Smooth muscle cell (in vitro differentiated cells): ENCODE data around the gene CCK. TPM values are rescaled to one million over a fixed set of nuclear protein-coding genes. Genes with fewer than 3 reads are reported as not detected.

Experiments
- DNase-seq: peaks from one replicate; lab custom pipeline; 2025; ENCODE audit not compliant: unreplicated experiment; lab: John Stamatoyannopoulos, UW
- H2AFZ ChIP-seq: fragments of 200-600 bp; sonication (generic); 2 replicates; pipeline ENCODE4 v1.6.0; 2016; ENCODE audit warnings: antibody characterized with exemption, low read depth, mild to moderate bottlenecking
- H3F3A ChIP-seq: fragments of 200-600 bp; sonication (generic); 2 replicates; pipeline ENCODE4 v1.6.0; 2017; ENCODE audit warnings: antibody characterized with exemption, low read depth
- H3K27ac ChIP-seq: fragments of 200-600 bp; sonication (generic); 2 replicates; pipeline ENCODE4 v1.5.1; 2016; ENCODE audit warnings: low read depth, mild to moderate bottlenecking
- H3K27me3 ChIP-seq: fragments of 200-600 bp; sonication (generic); 2 replicates; pipeline ENCODE4 v1.6.1; 2016; ENCODE audit warnings: low read depth, mild to moderate bottlenecking
- H3K36me3 ChIP-seq: fragments of 200-600 bp; sonication (generic); 2 replicates; pipeline ENCODE4 v1.5.1; 2016; ENCODE audit warnings: low read depth
- H3K4me1 ChIP-seq: fragments of 200-600 bp; sonication (generic); 2 replicates; pipeline ENCODE4 v1.5.1; 2016; ENCODE audit warnings: low read depth
- H3K4me2 ChIP-seq: fragments of 200-600 bp; sonication (generic); 2 replicates; pipeline ENCODE4 v1.6.0; 2016; ENCODE audit warnings: mild to moderate bottlenecking
- H3K4me3 ChIP-seq: fragments of 200-600 bp; sonication (generic); 2 replicates; pipeline ENCODE4 v1.5.1; 2016; ENCODE audit warnings: mild to moderate bottlenecking
- H3K79me2 ChIP-seq: fragments of 200-600 bp; sonication (generic); 2 replicates; pipeline ENCODE4 v1.6.0; 2016; ENCODE audit warnings: low read depth, mild to moderate bottlenecking
- H3K9ac ChIP-seq: fragments of 200-600 bp; sonication (generic); 2 replicates; pipeline ENCODE4 v1.6.0; 2016; ENCODE audit warnings: low read depth
- H3K9me3 ChIP-seq: fragments of 200-600 bp; sonication (generic); replicated peaks from 2 replicates; pipeline ENCODE4 v1.5.1; 2016; ENCODE audit warnings: low read depth
- H4K20me1 ChIP-seq: fragments of 200-600 bp; sonication (generic); 2 replicates; pipeline ENCODE4 v1.6.0; 2016; ENCODE audit warnings: low read depth
- CTCF ChIP-seq: fragments of 200-600 bp; sonication (generic); IDR thresholded peaks from 2 replicates; pipeline ENCODE4 v1.5.1; 2017; ENCODE audit warnings: borderline replicate concordance, mild to moderate bottlenecking, antibody characterized with exemption; ENCODE audit not compliant: insufficient read depth, poor library complexity, severe bottlenecking
- WGBS: methylation state at CpG from one replicate; pipeline ENCODE4 v1.1.7; 2016; ENCODE audit warnings: low lambda C conversion rate; 5-methylcytosine and 5-hydroxymethylcytosine counted together
- polyA plus RNA-seq: library from polyadenylated mRNA; unstranded; fragments of >200 nt; fragmentation: Nextera tagmentation; extraction: Ambion mirVana; gene quantifications from 2 replicates; pipeline ENCODE4 v1.2.1, GENCODE V29; 2016
- total RNA-seq: library from RNA; depleted of rRNA; stranded (reverse); fragments of >200 nt; gene quantifications from 2 replicates; pipeline ENCODE4 v1.2.3, GENCODE V29; 2014

CCK gene
- not detected in 2 replicates for total RNA-seq
- polyA plus RNA-seq, result not detected in 2 replicates

GRCh38 chr3:42266085-42266484 lies at the start of gene CCK:
TSS of gene CCK (minus strand) at chr3:42266185. CDS start at chr3:42263630, 2,555 bp downstream.
- Histone ChIP-seq H4K20me1 (no peaks in the 10 kb centered on the region), H3K4me2 (no peak within 1 kb of the TSS), H3K27me3 (peaks cover 63% of the 10 kb centered on the region), H3K9me3 (no peaks in the 10 kb centered on the region), H3K4me3 (no peak within 1 kb of the TSS), H3F3A (no peaks in the 10 kb centered on the region), H2AFZ (no peak within 1 kb of the TSS), H3K9ac (no peak within 1 kb of the TSS), H3K36me3 (no peaks in the 10 kb centered on the region), H3K79me2 (no peaks in the 10 kb centered on the region), H3K4me1 (peaks cover 8% of the 10 kb centered on the region), H3K27ac (no peak within 1 kb of the TSS)
- no peak for DNase-seq
- 89% methylated on average over 16 of the region's 16 CpGs for WGBS
- no peak for TF ChIP-seq CTCF

- Histone ChIP-seq H3K27me3 (no peaks in the 10 kb centered on the region), H3K79me2 (no peaks in the 10 kb centered on the region), H3K4me1 (no peaks in the 10 kb centered on the region), H3K9me3 (peaks cover 7% of the 10 kb centered on the region), H4K20me1 (no peaks in the 10 kb centered on the region), H3K4me3 (no peak overlapping the region), H2AFZ (no peak overlapping the region), H3F3A (no peaks in the 10 kb centered on the region), H3K27ac (no peak overlapping the region), H3K36me3 (no peaks in the 10 kb centered on the region), H3K9ac (no peak overlapping the region), H3K4me2 (no peak overlapping the region)
- WGBS, result 50% methylated on average over 2 of the region's 2 CpGs
- no peak for TF ChIP-seq CTCF
- DNase-seq, result no peak
Observed at GRCh38 chr3:42314411-42314810, 48.4 kb upstream of the CCK start.

GRCh38 chr3:42308651-42309050 lies 42.7 kb upstream of the CCK start:
- Histone ChIP-seq H3K4me2 (no peak overlapping the region), H3K36me3 (no peaks in the 10 kb centered on the region), H3K4me1 (no peaks in the 10 kb centered on the region), H3F3A (no peaks in the 10 kb centered on the region), H3K79me2 (no peaks in the 10 kb centered on the region), H3K27me3 (peaks cover 3% of the 10 kb centered on the region), H2AFZ (no peak overlapping the region), H4K20me1 (no peaks in the 10 kb centered on the region), H3K9me3 (no peaks in the 10 kb centered on the region), H3K4me3 (no peak overlapping the region), H3K27ac (no peak overlapping the region), H3K9ac (no peak overlapping the region)
- DNase-seq, result no peak
- no peak for TF ChIP-seq CTCF
- WGBS, result 67% methylated on average over 1 of the region's 1 CpG

- H3F3A ChIP-seq, result no peaks in the 10 kb centered on the region
- no peak overlapping the region for H2AFZ ChIP-seq
- no peak for DNase-seq
- H3K4me1 ChIP-seq, result no peaks in the 10 kb centered on the region
- no peaks in the 10 kb centered on the region for H4K20me1 ChIP-seq
- no peaks in the 10 kb centered on the region for H3K9me3 ChIP-seq
- peaks cover 3% of the 10 kb centered on the region for H3K27me3 ChIP-seq
- WGBS, result 77% methylated on average over 2 of the region's 2 CpGs
- H3K9ac ChIP-seq, result no peak overlapping the region
- no peaks in the 10 kb centered on the region for H3K79me2 ChIP-seq
- H3K27ac ChIP-seq, result no peak overlapping the region
- no peak overlapping the region for H3K4me3 ChIP-seq
- no peak overlapping the region for H3K4me2 ChIP-seq
- no peak for TF ChIP-seq CTCF
- no peaks in the 10 kb centered on the region for H3K36me3 ChIP-seq
Observed at GRCh38 chr3:42306499-42306898, 40.5 kb upstream of the CCK start.
